Muscle of leg (tissue), 11 donors: Measurements from ENCODE around the gene HTR3E. TPM values are rescaled to one million over a fixed set of nuclear protein-coding genes. Genes with fewer than 3 reads are reported as not detected.
"Not testable (repeated sequence)": the region's sequence is repeated elsewhere in the genome, so short reads cannot be mapped to it uniquely, and the experiment has no call there.

Experiments used
- DNase-seq: peaks from one replicate; pipeline ENCODE4 v3.0.0; 2013
- H3K27ac ChIP-seq: one replicate; pipeline ENCODE4 v1.5.1; 2013; ENCODE audit warnings: mild to moderate bottlenecking, low read length, control low read depth
- H3K27me3 ChIP-seq: one replicate; pipeline ENCODE4 v1.6.1; 2013; ENCODE audit warnings: low read length; ENCODE audit not compliant: control insufficient read depth, insufficient read depth
- H3K36me3 ChIP-seq: one replicate; pipeline ENCODE4 v1.6.1; 2013; ENCODE audit warnings: low read length; ENCODE audit not compliant: control insufficient read depth, insufficient read depth
- H3K4me1 ChIP-seq: one replicate; pipeline ENCODE4 v1.6.1; 2013; ENCODE audit warnings: low read length; ENCODE audit not compliant: control insufficient read depth, insufficient read depth
- H3K4me3 ChIP-seq: one replicate; pipeline ENCODE4 v1.5.1; 2013; ENCODE audit warnings: low read length, control low read depth
- H3K9me3 ChIP-seq: replicated peaks from 2 replicates; pipeline ENCODE4 v1.6.1; 2013; ENCODE audit warnings: low read depth, low read length; ENCODE audit not compliant: control insufficient read depth
- WGBS: methylation state at CpG from one replicate; pipeline ENCODE4 v1.1.5; 2013; ENCODE audit warnings: missing lambda C conversion rate; ENCODE audit not compliant: insufficient coverage; 5-methylcytosine and 5-hydroxymethylcytosine counted together
- polyA plus RNA-seq, 8 donors: library from polyadenylated mRNA; unstranded; fragments of 120-200 nt; gene quantifications; one replicate each; pipeline versions ENCODE4 v1.2.1 to v1.2.3, GENCODE V29; 2013; ENCODE audit warnings: inconsistent platforms in 1 of 8, low replicate concordance in 1 of 8; ENCODE audit not compliant: insufficient read length in 8 of 8, insufficient read depth in 1 of 8
- total RNA-seq: library from RNA; stranded (reverse); fragments of 120-200 nt; gene quantifications from one replicate; pipeline ENCODE4 v1.2.4, GENCODE V29; 2013

HTR3E gene
- total and polyA plus RNA-seq, 9 donors: 0.07 TPM; not detected in 8

DNA sequence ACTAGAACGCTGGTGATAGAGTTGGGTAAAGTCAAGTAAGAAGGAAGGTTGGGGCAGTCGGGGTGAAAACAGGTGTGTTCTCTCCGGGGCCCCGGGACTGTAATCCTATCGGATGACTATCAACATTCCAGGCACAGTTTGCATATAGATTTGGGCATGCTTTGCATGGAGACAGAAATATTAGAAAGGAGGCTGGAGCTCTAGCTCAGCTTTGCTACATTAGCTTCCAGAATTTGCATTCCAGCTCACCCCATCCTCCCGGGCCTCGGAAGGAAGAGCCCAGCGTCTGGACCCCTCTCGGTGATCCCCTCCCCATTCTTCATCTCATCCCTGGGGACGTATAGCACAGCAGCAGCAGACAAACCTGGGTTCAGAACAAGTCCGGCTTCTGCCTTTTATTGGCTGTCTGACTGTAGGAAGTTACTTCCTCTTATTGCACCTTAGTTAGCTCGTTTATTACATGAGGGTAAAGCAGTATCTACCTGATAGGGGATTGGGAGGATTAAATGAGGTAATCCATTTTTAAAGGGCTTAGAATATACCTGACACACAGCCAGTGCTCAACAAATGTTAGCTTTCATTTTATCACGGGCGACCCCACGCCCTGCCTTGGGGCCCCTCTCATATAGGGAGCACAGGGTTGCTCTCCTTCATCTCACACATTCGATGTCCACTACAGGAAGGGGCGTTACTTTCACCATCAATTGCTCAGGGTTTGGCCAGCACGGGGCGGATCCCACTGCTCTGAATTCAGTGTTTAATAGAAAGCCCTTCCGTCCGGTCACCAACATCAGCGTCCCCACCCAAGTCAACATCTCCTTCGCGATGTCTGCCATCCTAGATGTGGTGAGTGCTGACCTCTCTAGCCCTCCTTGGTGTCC, 3.2 kb downstream of the HTR3E start:
- Histone ChIP-seq H3K4me3 (no peak overlapping the region), H3K36me3 (no peaks in the 10 kb centered on the region), H3K27me3 (no peaks in the 10 kb centered on the region), H3K4me1 (peaks cover 2% of the 10 kb centered on the region), H3K9me3 (no peaks in the 10 kb centered on the region), H3K27ac (no peak overlapping the region)
- WGBS: 64% methylated on average over 14 of the region's 24 CpGs
- no peak for DNase-seq

DNA sequence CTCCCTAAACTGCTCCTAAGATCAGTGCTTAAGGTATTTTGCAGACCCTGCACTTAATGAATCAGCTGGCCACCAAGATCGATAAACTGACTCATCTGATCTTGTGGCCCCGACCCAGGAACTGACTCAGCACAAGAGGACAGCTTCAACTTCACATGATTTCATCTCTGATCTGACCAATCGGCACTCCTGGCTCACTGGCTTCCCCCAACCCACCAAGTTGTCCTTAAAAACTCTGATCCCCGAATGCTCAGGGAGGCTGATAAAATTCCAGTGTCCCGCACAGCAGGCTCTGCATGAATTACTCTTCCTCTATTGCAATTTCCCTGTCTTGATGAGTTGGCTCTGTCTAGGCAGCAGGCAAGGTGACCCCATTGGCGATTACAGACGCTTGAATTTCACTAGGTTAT, 13.5 kb downstream of the HTR3E start:
- Histone ChIP-seq H3K27ac (no peak overlapping the region), H3K4me3 (no peak overlapping the region), H3K4me1 (no peaks in the 10 kb centered on the region), H3K9me3 (no peaks in the 10 kb centered on the region), H3K36me3 (no peaks in the 10 kb centered on the region), H3K27me3 (peaks cover 2% of the 10 kb centered on the region)
- 67% methylated on average over 3 of the region's 7 CpGs for WGBS
- DNase-seq: no peak

DNA sequence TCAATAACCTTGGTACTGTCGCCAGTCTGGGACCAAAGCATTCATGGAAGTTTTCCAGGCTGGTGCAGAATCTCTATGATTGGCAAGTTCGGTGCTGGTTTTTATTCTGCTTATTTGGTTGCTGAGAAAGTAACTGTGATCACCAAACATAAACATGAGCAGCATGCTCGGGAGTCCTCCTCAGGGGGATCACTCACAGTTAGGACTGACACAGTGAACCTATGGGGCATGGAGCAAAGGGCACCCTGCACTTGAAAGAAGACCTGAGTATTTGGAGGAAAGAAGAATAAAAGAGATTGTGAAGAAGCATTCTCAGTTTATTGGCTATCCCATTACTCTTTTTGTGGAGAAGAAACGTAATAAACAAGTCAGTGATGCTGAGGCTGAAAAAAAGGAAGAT, 19.2 kb downstream of the HTR3E start:
- Histone ChIP-seq H3K4me3 (no peak overlapping the region), H3K9me3 (no peaks in the 10 kb centered on the region), H3K36me3 (no peaks in the 10 kb centered on the region), H3K27ac (no peak overlapping the region), H3K4me1 (no peaks in the 10 kb centered on the region), H3K27me3 (no peaks in the 10 kb centered on the region)
- no peak for DNase-seq
- WGBS: 87% methylated on average over 3 of the region's 4 CpGs

DNA sequence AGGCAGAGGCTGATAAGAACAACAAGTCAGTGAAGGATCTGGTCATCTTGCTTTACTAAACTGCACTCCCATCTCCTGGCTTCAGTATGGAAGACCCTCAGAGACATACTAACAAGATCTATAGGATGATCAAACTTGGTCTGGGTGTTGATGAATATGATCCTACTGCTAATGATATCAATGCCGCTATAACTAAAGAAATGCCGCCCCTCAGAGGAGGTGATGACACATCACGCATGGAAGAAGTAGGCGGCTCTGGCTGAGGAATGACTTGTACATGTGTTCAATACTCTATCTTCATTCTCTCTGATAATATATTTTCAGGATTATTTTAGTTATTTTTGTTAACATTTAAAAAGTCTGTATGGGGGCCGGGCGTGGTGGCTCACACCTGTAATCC, 20.8 kb downstream of the HTR3E start:
- H3K36me3 ChIP-seq: no peaks in the 10 kb centered on the region
- WGBS: no CpG with 5 or more reads among the region's 6 CpGs
- no peaks in the 10 kb centered on the region for H3K9me3 ChIP-seq
- no peaks in the 10 kb centered on the region for H3K4me1 ChIP-seq
- no peak overlapping the region for H3K4me3 ChIP-seq
- no peak for DNase-seq
- H3K27ac ChIP-seq: no peak overlapping the region
- no peaks in the 10 kb centered on the region for H3K27me3 ChIP-seq

DNA sequence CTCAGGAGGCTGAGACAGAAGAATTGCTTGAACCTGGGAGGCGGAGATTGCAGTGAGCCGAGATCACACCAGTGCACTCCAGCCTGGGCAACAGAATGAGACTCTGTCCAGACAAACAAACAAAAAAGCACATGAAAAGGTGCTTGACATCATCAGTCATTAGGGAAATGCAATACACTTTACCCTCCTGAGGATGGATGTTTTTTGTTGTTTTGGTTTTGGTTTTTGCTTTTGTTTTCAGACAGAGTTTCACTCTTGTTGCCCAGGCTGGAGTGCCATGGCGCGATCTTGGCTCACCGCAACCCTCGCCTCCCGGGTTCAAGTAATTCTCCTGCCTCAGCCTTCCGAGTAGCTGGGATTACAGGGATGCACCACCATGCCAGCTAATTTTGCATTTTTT, 24.2 kb downstream of the HTR3E start:
- not testable (repeated sequence) for DNase-seq, H3K36me3 ChIP-seq, H3K9me3 ChIP-seq, H3K27ac ChIP-seq, H3K4me1 ChIP-seq, H3K27me3 ChIP-seq, H3K4me3 ChIP-seq
- 94% methylated on average over 5 of the region's 8 CpGs for WGBS

DNA sequence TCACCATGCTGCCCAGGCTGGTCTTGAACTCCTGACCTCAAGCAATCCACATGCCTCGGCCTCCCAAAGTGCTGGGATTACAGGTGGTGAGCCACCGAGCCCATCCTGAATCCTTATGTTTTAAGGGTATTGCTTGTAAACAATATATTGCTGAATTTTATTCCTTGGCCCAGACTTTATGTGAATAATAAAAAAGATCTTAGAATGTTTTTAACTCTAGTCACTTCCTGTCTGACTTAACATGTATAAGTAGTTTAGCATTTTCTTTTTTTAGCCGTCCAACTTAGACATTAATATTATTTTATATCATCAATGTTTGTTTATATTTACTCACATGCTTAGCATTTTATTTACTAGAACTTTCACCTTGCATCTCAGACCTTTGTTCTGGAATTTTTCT, 29.1 kb downstream of the HTR3E start:
- no peaks in the 10 kb centered on the region for H3K4me1 ChIP-seq
- H3K4me3 ChIP-seq: no peak overlapping the region
- H3K27me3 ChIP-seq: no peaks in the 10 kb centered on the region
- WGBS: no CpG with 5 or more reads among the region's 3 CpGs
- no peak overlapping the region for H3K27ac ChIP-seq
- no peaks in the 10 kb centered on the region for H3K9me3 ChIP-seq
- DNase-seq: no peak
- H3K36me3 ChIP-seq: no peaks in the 10 kb centered on the region

DNA sequence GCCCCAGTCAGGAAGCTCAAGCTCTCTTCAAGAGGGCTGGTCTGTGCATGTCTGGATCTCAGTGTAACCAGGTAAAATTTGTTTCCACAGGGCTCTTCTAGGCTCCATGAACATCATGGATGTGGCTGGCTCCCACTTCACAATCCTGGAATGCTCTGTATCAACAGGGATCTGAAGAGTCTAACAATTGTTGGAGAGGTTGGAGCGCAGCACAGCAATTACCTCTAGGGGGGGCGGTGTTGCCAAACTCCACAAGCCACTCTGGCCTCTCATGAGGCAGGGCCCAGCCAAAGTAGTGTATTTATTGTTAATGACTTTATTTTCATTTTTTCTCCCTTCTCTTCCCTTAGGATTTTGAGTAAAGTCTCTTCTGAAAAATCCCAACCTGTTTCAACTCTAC, 32.1 kb downstream of the HTR3E start:
- no peak overlapping the region for H3K4me3 ChIP-seq
- H3K9me3 ChIP-seq: no peaks in the 10 kb centered on the region
- no CpG with 5 or more reads among the region's 2 CpGs for WGBS
- H3K4me1 ChIP-seq: peaks cover 2% of the 10 kb centered on the region
- no peak overlapping the region for H3K27ac ChIP-seq
- H3K36me3 ChIP-seq: no peaks in the 10 kb centered on the region
- peak; percentile 41 for DNase-seq
- no peaks in the 10 kb centered on the region for H3K27me3 ChIP-seq

DNA sequence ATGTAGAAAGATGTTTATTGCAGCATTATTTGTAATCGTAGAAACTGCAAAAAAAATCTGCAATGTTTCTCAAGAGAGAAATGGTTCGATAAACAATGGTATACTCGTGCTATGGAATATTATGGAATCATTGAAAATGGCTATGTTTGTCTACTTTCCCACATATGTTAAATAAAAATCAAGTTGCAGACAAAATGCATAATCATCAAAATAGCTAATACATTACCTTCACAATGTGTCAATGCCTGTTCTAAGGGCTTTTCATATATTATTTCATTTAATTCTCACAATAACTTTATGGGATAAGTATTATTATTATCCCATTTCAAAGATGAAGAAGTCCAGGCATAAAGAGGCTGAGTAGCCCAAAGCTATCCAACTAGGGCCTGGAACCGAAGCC, 36.1 kb downstream of the HTR3E start:
- Histone ChIP-seq H3K9me3 (no peaks in the 10 kb centered on the region), H3K4me1 (peaks cover 9% of the 10 kb centered on the region), H3K4me3 (no peak overlapping the region), H3K27ac (no peak overlapping the region), H3K36me3 (peaks cover 8% of the 10 kb centered on the region), H3K27me3 (no peaks in the 10 kb centered on the region)
- WGBS: no CpG with 5 or more reads among the region's 4 CpGs
- no peak for DNase-seq

DNA sequence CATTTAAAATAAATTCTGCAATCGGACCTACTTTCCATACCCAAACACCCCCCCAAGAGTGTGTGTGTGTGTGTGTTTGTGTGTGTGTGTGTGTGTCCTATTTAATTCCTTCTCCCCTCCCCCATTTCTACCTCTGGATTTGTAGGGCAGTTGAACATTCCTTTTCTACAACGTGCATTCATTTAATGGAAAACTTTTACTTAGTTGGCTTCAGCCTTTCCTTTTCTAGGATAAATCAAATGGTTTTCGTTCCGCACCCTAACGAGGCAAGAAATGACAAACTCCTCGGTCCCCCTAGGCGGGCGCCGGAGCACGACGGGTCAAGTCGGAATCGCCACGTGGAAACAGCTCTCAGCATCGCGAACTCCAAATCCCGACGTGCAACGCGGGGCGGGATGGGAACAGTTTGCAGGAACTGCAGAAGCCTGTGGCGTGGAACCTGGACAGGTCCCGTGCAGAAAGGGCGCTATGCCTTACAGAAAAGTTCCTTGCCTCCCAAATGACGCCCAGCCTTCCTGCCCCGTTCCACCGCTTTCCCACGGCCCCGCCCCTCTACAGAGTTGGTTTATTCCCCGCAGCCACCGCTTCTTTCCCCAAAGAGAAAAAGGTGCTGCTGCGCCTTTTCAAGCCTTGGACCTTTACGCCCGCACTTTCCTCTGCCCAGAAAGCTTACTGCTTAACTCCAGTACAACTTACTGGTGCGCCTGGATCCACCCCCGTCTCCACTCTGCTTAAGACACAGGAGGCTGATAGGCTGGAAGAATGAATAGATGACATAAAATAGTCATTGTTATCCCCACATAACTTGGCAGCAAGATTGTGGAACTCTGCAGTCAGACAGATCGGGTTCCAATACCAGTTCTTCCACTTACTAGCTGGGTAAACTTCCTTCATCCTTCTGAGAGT, 37.2 kb downstream of the HTR3E start:
- H3K36me3 ChIP-seq: peaks cover 13% of the 10 kb centered on the region
- peak; percentile 96 for DNase-seq
- H3K4me3 ChIP-seq: peak overlapping the region; percentile 65
- peaks cover 9% of the 10 kb centered on the region for H3K4me1 ChIP-seq
- WGBS: 0% methylated on average over 30 of the region's 37 CpGs
- H3K27me3 ChIP-seq: no peaks in the 10 kb centered on the region
- H3K27ac ChIP-seq: peak overlapping the region; percentile 91
- no peaks in the 10 kb centered on the region for H3K9me3 ChIP-seq

DNA sequence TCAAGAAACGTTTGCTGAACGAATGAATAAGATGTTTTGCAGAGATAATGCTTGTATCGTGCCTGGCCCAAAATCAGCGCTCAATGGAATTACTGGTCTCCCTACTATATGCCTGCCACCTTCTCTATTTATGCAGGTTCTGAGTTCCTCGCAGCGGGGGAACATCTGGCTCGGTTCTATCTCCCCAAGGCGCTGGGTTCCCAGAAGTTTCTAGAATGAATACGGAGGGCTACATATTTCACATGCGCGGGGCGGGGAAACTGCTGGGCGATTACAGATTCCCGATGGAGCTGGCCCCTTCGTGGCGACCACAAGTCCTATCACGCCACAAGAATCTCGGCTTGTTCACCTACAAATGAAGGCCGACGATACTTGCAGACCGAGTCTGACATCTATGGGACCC, 37.9 kb downstream of the HTR3E start:
- no peak for DNase-seq
- H3K27me3 ChIP-seq: no peaks in the 10 kb centered on the region
- 0% methylated on average over 17 of the region's 21 CpGs for WGBS
- H3K27ac ChIP-seq: peak overlapping the region; percentile 91
- H3K9me3 ChIP-seq: no peaks in the 10 kb centered on the region
- peak overlapping the region; percentile 65 for H3K4me3 ChIP-seq
- H3K4me1 ChIP-seq: peaks cover 9% of the 10 kb centered on the region
- peaks cover 13% of the 10 kb centered on the region for H3K36me3 ChIP-seq
